Stomach (tissue), 4 donors: ENCODE measurements around the gene E2F7.

Experiments
- EP300 ChIP-seq: sonication (generic); formaldehyde crosslinking; IDR thresholded peaks from one replicate; pipeline ENCODE4 v1.6.1; 2017; ENCODE audit warnings: antibody characterized with exemption
- POLR2A ChIP-seq, 4 donors: fragments of 450-650 bp; IDR thresholded peaks; one replicate each; pipeline ENCODE4 v1.6.1; 2016; ENCODE audit warnings: antibody characterized with exemption in 4 of 4, control low read depth in 2 of 4, mild to moderate bottlenecking in 1 of 4, moderate library complexity in 1 of 4
- POLR2AphosphoS5 ChIP-seq, 3 donors: sonication (generic); formaldehyde crosslinking; IDR thresholded peaks; one replicate each; pipeline ENCODE4 v1.6.1; 2016; ENCODE audit warnings: antibody characterized with exemption in 3 of 3
- TF ChIP-seq, protein P1 (sequence below), 7 experiments: fragments of 450-650 bp in 4 of 7; fragments of 200-600 bp in 3 of 7; sonication (generic) in 3 of 7; IDR thresholded peaks; one replicate each; pipeline ENCODE4 v1.5.1; 2016 to 2019; ENCODE audit warnings: antibody characterized with exemption in 7 of 7, control low read depth in 2 of 7, mild to moderate bottlenecking in 1 of 7

DNA sequence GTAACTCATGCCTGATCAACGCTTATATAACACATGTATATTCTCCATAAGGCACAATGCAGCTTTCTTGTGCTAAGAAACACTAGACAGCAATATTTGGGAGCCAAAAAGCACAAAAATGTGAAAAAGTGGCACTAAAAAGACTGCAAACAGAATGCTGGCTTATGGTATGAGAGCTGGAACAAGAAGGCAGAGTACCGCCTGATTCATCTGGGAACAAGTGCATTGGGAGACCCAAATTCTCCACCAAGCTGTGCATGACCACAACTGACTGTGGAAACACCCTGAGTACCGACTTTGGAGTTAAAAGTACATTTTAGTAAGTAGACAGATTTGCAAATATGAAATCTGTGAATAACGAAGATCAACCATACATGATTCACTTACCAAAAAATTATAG lies 25.1 kb downstream of the E2F7 start:
- TF ChIP-seq, protein P1, sequence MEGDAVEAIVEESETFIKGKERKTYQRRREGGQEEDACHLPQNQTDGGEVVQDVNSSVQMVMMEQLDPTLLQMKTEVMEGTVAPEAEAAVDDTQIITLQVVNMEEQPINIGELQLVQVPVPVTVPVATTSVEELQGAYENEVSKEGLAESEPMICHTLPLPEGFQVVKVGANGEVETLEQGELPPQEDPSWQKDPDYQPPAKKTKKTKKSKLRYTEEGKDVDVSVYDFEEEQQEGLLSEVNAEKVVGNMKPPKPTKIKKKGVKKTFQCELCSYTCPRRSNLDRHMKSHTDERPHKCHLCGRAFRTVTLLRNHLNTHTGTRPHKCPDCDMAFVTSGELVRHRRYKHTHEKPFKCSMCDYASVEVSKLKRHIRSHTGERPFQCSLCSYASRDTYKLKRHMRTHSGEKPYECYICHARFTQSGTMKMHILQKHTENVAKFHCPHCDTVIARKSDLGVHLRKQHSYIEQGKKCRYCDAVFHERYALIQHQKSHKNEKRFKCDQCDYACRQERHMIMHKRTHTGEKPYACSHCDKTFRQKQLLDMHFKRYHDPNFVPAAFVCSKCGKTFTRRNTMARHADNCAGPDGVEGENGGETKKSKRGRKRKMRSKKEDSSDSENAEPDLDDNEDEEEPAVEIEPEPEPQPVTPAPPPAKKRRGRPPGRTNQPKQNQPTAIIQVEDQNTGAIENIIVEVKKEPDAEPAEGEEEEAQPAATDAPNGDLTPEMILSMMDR (IDR thresholded peaks at IDR 0.05): no peak
- no peak for TF ChIP-seq POLR2AphosphoS5 (IDR thresholded peaks at IDR 0.05)
- TF ChIP-seq POLR2A (IDR thresholded peaks at IDR 0.05): no peak
- no peak for TF ChIP-seq EP300
